Vagina (tissue), 2 donors: ENCODE results near the gene NAP1L4.

ENCODE experiments used
- POLR2AphosphoS5 ChIP-seq, 2 donors: sonication (generic); formaldehyde crosslinking; IDR thresholded peaks; one replicate each; pipeline ENCODE4 v1.9.0; 2017; ENCODE audit warnings: antibody characterized with exemption in 2 of 2, mild to moderate bottlenecking in 2 of 2, low read depth in 1 of 2; ENCODE audit not compliant: insufficient read depth in 1 of 2
- TF ChIP-seq, protein P1 (sequence below), 3 experiments: fragments of 450-650 bp in 2 of 3; fragments of 200-600 bp in 1 of 3; sonication (generic) in 1 of 3; IDR thresholded peaks; one replicate each; pipeline ENCODE4 v1.5.1; 2017 to 2019; ENCODE audit warnings: antibody characterized with exemption in 3 of 3, mild to moderate bottlenecking in 2 of 3, moderate library complexity in 2 of 3

DNA sequence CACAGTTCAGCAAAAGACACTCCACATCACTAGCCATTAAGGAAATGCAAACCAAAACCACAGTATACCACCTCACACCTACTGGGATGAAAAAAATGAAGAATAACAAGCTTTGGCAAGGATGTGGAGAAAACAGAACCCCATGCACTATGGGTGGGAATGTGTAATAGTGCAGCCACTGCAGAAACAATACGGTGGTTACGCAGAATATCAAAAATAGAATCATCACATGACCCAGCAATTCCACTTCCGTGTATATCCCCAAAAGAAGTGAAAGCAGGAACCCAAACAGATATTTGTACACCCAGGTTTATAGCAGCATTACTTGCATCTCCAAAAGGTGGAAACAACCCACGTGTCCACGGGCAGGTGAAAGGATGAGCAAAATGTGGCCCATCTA, 44.3 kb upstream of the NAP1L4 start:
- TF ChIP-seq, protein P1, sequence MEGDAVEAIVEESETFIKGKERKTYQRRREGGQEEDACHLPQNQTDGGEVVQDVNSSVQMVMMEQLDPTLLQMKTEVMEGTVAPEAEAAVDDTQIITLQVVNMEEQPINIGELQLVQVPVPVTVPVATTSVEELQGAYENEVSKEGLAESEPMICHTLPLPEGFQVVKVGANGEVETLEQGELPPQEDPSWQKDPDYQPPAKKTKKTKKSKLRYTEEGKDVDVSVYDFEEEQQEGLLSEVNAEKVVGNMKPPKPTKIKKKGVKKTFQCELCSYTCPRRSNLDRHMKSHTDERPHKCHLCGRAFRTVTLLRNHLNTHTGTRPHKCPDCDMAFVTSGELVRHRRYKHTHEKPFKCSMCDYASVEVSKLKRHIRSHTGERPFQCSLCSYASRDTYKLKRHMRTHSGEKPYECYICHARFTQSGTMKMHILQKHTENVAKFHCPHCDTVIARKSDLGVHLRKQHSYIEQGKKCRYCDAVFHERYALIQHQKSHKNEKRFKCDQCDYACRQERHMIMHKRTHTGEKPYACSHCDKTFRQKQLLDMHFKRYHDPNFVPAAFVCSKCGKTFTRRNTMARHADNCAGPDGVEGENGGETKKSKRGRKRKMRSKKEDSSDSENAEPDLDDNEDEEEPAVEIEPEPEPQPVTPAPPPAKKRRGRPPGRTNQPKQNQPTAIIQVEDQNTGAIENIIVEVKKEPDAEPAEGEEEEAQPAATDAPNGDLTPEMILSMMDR (IDR thresholded peaks at IDR 0.05): no peak
- no peak for TF ChIP-seq POLR2AphosphoS5 (IDR thresholded peaks at IDR 0.05; ENCODE audit: insufficient read depth in 1 of 2, low read depth in 1 of 2)
